ENCODE measurements around the gene GPC1. TPM values are rescaled to one million over a fixed set of nuclear protein-coding genes. Genes with fewer than 3 reads are reported as not detected.

GPC1 gene
- total RNA-seq: 89.2 TPM

GRCh38 chr2:240435457-240435947 is at the start of gene GPC1:
GPC1 (plus strand) TSS chr2:240435663; CDS start chr2:240435919, 256 bp downstream.

Small RNAs within 50 kb of the gene (small RNA-seq; reads per million reads assigned to genes)
- 334 reads per million, percentile 97 among the genes with 10 or more reads in this experiment for gene MIR149 (ENCODE audit: low replicate concordance)

Other genes with a start within 250 kb of the GPC1 start
- gene ANKMY1, start 122.3 kb downstream of the GPC1 start, total RNA-seq: 27.9 TPM
- gene DUSP28, start 124.7 kb downstream of the GPC1 start, total RNA-seq: 6.3 TPM
- 10.6 TPM for gene RNPEPL1, start 132.8 kb downstream of the GPC1 start, total RNA-seq
- gene CAPN10, start 151.1 kb downstream of the GPC1 start, total RNA-seq: 52.9 TPM
- gene GPR35, start 189.8 kb downstream of the GPC1 start, total RNA-seq: 2.5 TPM
- gene AQP12B, start 247.2 kb downstream of the GPC1 start, total RNA-seq: not detected